Astrocyte (in vitro differentiated cells and primary cell): ENCODE data around the gene KLK2.

ENCODE experiments used
- CTCF ChIP-seq: IDR thresholded peaks from 2 replicates; pipeline ENCODE4 v1.5.1; 2011; ENCODE audit warnings: low read depth, mild to moderate bottlenecking, inconsistent platforms, low read length, moderate library complexity; ENCODE audit not compliant: insufficient read depth
- EZH2 ChIP-seq: IDR thresholded peaks from 2 replicates; pipeline ENCODE4 v1.6.1; 2012; ENCODE audit warnings: mild to moderate bottlenecking, low read length, inconsistent platforms; ENCODE audit not compliant: insufficient read depth

- no peak for TF ChIP-seq CTCF
- TF ChIP-seq EZH2: no peak
Observed at GRCh38 chr19:50829801-50830200, 43.4 kb upstream of the KLK2 start.
